Measurements from ENCODE around the gene GPC5. TPM values are rescaled to one million over a fixed set of nuclear protein-coding genes. Genes with fewer than 3 reads are reported as not detected.

GPC5 gene
- total and polyA plus RNA-seq, 2 of the 8 experiments (the other 6 are each of a cell fraction or from before 2014, with no cell fraction given), result 0.20 to 0.39 TPM

DNA sequence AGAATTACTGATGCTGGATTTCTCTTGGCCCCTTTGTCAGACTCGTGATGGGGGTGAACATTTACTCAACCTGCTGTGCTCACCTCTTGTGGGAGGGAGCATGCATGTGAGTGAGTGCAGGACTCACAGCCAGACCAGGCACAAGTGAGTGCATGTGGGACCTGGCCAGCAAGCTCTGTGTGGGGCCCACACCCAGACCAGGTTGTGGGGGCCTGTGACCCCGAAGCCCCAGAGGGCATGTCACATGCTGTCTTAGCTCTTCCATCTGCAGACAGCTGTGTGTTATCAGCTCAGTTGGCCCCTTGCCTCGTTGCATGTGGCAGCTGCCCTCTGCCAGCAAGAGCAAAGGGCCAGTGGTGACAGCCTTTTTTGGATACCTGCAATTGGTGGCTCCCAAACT, 614.4 kb downstream of the GPC5 start:
- FAIRE-seq, result no peak
- WGBS, 2 experiments (ENCODE audit: extremely low coverage in 1 of 2, insufficient coverage in 1 of 2, insufficient read length in 1 of 2, insufficient replicate concordance in 2 of 2, low coverage in 1 of 2, low lambda C conversion rate in 2 of 2, missing lambda C conversion rate in 1 of 2), result 76% methylated on average over 3 of the region's 3 CpGs; no CpG with 5 or more reads in 1 of the 2 experiments
- H3K4me3 ChIP-seq (ENCODE audit: extremely low read depth in 1 of 4, insufficient read depth in 2 of 4, low read depth in 3 of 4, low read length in 4 of 4), result no peak overlapping the region
- no peak overlapping the region for H2BK15ac ChIP-seq (ENCODE audit: low read length)
- no peak overlapping the region for H3K9ac ChIP-seq (replicated peaks in 1 of 4; ENCODE audit: extremely low read depth in 1 of 4, low read depth in 3 of 4, low read length in 3 of 4)
- H2AK5ac ChIP-seq (ENCODE audit: low read depth, low read length), result no peak overlapping the region
- H3K27ac ChIP-seq (ENCODE audit: low read depth, low read length), result no peak overlapping the region
- H3K36me3 ChIP-seq (ENCODE audit: control insufficient read depth in 2 of 4, insufficient read depth in 4 of 4, low read length in 3 of 4), result no peaks in the 10 kb centered on the region
- no peak overlapping the region for H3K56ac ChIP-seq (replicated peaks; ENCODE audit: insufficient read length, low read depth, low read length)
- H3K4me1 ChIP-seq (replicated peaks in 1 of 4; ENCODE audit: control insufficient read depth in 3 of 4, insufficient read depth in 4 of 4, low read length in 3 of 4), result no peaks in the 10 kb centered on the region
- no peak overlapping the region for H3K23ac ChIP-seq (ENCODE audit: insufficient read length)
- H3K9me3 ChIP-seq (ENCODE audit: insufficient read depth in 2 of 2, low read depth in 1 of 2, low read length in 1 of 2), result no peaks in the 10 kb centered on the region
- no peak overlapping the region for H2BK12ac ChIP-seq (ENCODE audit: low read depth, low read length)
- no peak for TF ChIP-seq BCL11A (IDR thresholded peaks at IDR 0.05; ENCODE audit: low read depth in 2 of 2, low read length in 2 of 2)
- H4K91ac ChIP-seq (replicated peaks; ENCODE audit: insufficient read length, low read length), result no peak overlapping the region
- no peak overlapping the region for H3K4ac ChIP-seq (replicated peaks; ENCODE audit: insufficient read length, low read depth, low read length)
- no peaks in the 10 kb centered on the region for H3K23me2 ChIP-seq (ENCODE audit: low read depth, low read length)
- H3K79me2 ChIP-seq (ENCODE audit: control insufficient read depth in 1 of 2, insufficient read depth in 2 of 2, low read length in 2 of 2), result peaks cover 0 to 3% of the 10 kb centered on the region in 2 experiments; a peak in 1 of 4 replicates
- ChIA-PET CTCF (ENCODE audit: partially characterized antibody) (no interaction called here), POLR2A (ENCODE audit: partially characterized antibody) (no interaction called here)
- H3K18ac ChIP-seq (ENCODE audit: extremely low read depth, low read length), result no peak overlapping the region
- no peak for DNase-seq (ENCODE audit: low read depth in 1 of 2, low spot score in 2 of 2)
- peaks cover 0 to 3% of the 10 kb centered on the region in 2 experiments for H4K20me1 ChIP-seq (replicated peaks in 1 of 2; ENCODE audit: control insufficient read depth in 1 of 2, insufficient read depth in 2 of 2, low read length in 2 of 2)
- H3K27me3 ChIP-seq (replicated peaks in 1 of 4; ENCODE audit: control insufficient read depth in 3 of 4, extremely low read depth in 1 of 4, insufficient read depth in 3 of 4, low read length in 3 of 4), result no peaks in the 10 kb centered on the region; a peak in 1 of 7 replicates
- H2BK5ac ChIP-seq (ENCODE audit: low read depth, low read length), result no peak overlapping the region
- no peak overlapping the region for H2BK20ac ChIP-seq (ENCODE audit: low read length)
- no peak overlapping the region for H4K8ac ChIP-seq (ENCODE audit: extremely low read depth, insufficient read depth, low read length)
- no peak overlapping the region for H3K4me2 ChIP-seq (ENCODE audit: insufficient read depth in 1 of 2, low read depth in 2 of 2, low read length in 2 of 2)
- no peak overlapping the region for H3K14ac ChIP-seq (ENCODE audit: insufficient read length)
- no peaks in the 10 kb centered on the region for H3K79me1 ChIP-seq (ENCODE audit: low read depth, low read length)
- H2BK120ac ChIP-seq (replicated peaks; ENCODE audit: low read depth, low read length), result no peak overlapping the region
- no peak overlapping the region for H2AFZ ChIP-seq (ENCODE audit: low read length)
- H4K5ac ChIP-seq (ENCODE audit: insufficient read length, low read depth, low read length), result no peak overlapping the region

Measured in H1 (cell line).